Measurements from ENCODE around the gene PID1.

- no peak for TF ChIP-seq POLR2A (IDR thresholded peaks at IDR 0.05; ENCODE audit: low read length)
- no peak for TF ChIP-seq GATA1 (IDR thresholded peaks at IDR 0.05; ENCODE audit: low read depth, low read length)
These were observed 29.7 kb upstream of the PID1 start for GRCh38 chr2:229300790-229301189.
